ENCODE data around the gene PPP1R12A.
"Not testable (repeated sequence)": the region's sequence is repeated elsewhere in the genome, so short reads cannot be mapped to it uniquely, and the experiment has no call there.

The PPP1R12A gene

DNA sequence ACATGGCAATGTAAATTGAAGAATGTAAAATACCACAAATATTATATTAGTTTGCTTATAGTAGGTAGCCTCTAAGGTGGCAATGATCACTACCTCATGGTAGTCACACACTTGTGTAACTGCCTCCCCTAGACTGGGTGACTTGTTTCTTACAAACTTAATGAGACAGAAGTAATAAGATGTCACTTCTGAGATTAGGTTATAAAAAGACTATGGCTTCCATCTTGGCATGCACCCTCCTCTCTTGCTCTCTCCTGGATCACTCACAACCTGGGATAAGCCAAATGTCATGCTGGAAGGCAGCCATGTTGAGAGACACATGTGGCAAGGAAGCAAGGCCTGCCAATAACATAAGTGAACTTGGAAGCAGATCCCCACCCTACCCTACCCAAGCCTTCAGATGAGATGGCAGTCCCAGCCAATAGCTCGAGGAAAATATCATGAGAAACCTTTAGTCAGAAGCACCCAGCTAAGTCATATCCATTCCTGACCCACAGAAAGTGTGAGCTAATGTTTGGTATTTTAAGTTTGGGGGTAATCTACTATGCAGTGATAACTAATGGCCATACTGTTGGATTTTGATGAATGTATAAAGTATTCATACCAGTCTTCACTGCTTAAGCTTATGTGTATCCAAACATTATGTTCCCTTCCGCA is 43.3 kb downstream of the PPP1R12A start:
- DNase-seq: no peak

GRCh38 chr12:79887890-79888289 is 47.0 kb downstream of the PPP1R12A start:
- DNase-seq: no peak

DNA sequence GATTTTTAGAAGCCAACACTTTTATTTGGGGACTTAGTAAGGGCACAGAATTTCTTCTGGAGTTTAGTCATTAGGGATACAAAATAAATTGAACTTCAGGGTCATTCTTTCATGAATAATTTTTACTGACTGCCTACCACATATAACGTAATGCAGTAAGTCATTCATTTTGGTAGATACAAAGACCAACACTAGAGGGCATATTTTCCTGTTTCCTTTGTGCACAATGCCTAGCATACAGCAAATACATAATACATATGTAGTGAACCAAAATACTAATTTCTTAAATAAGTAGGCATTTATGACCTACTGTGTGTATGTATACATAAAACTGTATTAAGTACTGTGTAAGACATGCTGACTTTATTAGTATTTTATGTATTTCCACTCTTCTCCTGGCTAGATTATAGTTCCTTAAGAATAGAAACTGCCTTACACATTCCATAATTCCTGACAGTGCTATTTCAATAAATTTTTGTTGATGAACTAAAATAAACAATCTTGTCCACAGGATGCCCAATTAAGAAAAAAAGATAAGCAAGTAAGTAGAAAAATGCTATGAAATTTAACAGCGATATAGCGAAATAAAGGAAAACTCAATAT is 47.9 kb downstream of the PPP1R12A start:
- peak in 2 of 3 experiments; percentile 50 to 57 for DNase-seq

GRCh38 chr12:79885911-79886490 is 48.9 kb downstream of the PPP1R12A start:
- DNase-seq: no peak

GRCh38 chr12:79884401-79885006 is 50.4 kb downstream of the PPP1R12A start:
- DNase-seq: no peak

DNA sequence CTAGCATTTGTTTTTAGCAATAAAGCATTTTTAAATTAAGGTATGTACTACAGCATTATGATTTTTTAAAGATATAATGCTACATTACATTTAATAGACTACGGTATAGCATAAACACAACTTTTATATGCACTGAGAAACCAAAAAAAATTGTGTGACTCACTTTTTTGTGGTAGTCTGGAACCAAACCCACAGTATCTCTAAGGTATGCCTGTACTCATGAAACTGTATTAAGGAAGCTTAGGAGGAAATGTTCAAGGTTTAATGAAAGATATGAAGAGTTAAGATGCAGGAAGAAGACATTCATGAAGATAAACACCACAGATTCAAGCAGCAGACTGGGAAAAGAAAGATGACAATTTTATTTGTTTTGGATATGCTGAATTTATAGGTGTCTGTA is 51.7 kb downstream of the PPP1R12A start:
- DNase-seq: no peak

- no peak for DNase-seq
Observed at GRCh38 chr12:79881351-79881750, 53.5 kb downstream of the PPP1R12A start.

- not testable (repeated sequence) for DNase-seq
Observed at GRCh38 chr12:79878506-79878905, 56.4 kb downstream of the PPP1R12A start.

DNA sequence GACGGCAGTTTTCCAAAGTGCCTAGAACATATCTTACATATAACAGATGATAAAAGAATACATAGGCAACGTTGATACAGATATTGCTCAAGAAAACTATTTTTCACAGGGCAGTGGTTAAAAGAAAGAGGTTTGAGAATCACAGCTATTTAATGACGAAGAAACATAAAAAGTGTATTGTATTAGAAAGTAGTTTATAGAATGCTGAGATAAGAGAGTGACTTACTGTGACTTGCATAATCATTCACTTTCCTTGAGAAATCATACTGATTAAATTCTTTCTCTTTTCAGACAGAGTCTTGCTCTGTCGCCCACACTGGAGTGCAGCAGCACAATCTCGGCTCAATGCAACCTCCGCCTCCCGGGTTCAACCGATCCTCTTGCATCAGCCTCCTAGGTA is 57.7 kb downstream of the PPP1R12A start:
- no peak for DNase-seq

GRCh38 chr12:79874665-79875064 is 60.2 kb downstream of the PPP1R12A start:
- no peak for DNase-seq

- peak in 1 of 3 experiments; percentile 36 for DNase-seq
Observed at GRCh38 chr12:79873201-79873600, 61.7 kb downstream of the PPP1R12A start.

GRCh38 chr12:79871621-79872020 is 63.3 kb downstream of the PPP1R12A start:
- DNase-seq: no peak

- no peak for DNase-seq
Observed at GRCh38 chr12:79870916-79871315, 64.0 kb downstream of the PPP1R12A start.

- no peak for DNase-seq
Observed at GRCh38 chr12:79859646-79860045, 75.3 kb downstream of the PPP1R12A start.

GRCh38 chr12:79858518-79858917 is 76.4 kb downstream of the PPP1R12A start:
- DNase-seq: no peak

DNA sequence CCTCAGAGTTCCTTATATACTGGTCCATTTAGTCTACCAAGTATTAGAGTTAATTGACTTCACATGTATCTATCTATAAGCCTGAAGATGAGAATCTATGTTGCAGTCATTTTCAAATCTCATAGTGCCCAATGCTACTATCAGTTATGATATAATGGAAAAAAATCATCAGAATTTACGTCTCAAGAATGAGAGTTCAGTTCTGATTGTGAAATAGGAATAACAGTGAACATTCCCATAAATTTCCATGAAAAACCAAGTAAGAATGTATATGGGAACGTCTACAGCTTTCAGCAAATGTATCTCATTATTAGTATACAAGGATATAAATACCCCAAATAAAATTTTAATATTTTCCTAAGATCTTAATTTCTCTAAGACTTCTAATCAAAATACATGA is 77.2 kb downstream of the PPP1R12A start:
- no peak for DNase-seq

- no peak for DNase-seq
Observed at GRCh38 chr12:79850610-79851299, 84.1 kb downstream of the PPP1R12A start.

DNA sequence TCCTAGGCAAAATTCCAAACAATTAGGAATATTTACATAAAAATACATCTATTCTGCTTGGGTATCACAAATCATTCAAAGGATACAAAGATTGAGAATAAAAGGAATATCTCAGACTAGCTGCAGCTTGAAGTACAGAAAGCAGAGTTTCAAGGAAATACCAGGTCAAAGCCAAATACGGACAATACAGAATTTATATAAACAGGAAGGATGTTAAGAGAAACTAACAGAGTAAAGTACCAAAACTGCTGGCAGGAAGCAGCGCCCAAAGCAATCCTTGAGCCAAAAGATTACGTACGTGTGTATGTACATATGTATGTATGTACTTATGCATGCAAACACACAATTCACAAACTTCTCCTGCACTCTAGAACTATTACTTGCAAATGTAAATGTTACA is 86.6 kb downstream of the PPP1R12A start:
- peak in 1 of 3 experiments; percentile 38 for DNase-seq

GRCh38 chr12:79847417-79847816 is 87.5 kb downstream of the PPP1R12A start:
- no peak for DNase-seq

- DNase-seq: no peak
Observed at GRCh38 chr12:79844693-79845092, 90.2 kb downstream of the PPP1R12A start.

- no peak for DNase-seq
Observed at GRCh38 chr12:79843978-79844377, 90.9 kb downstream of the PPP1R12A start.

GRCh38 chr12:79842630-79843029 is 92.3 kb downstream of the PPP1R12A start:
- no peak for DNase-seq

- no peak for DNase-seq
Observed at GRCh38 chr12:79841878-79842265, 93.0 kb downstream of the PPP1R12A start.
